Trophoblast cell (in vitro differentiated cells and primary cell): ENCODE data around the gene SCN1A.

Source experiments
- DNase-seq, 2 donors: peaks; one replicate each; pipeline ENCODE4 v3.0.0-alpha.2; 2016
- H2AFZ ChIP-seq: 2 replicates; pipeline ENCODE4 v1.6.1; 2013; ENCODE audit warnings: low read length, moderate library complexity, mild to moderate bottlenecking; ENCODE audit not compliant: insufficient read depth, poor library complexity
- H2AK5ac ChIP-seq: 2 replicates; pipeline ENCODE4 v1.6.1; 2013; ENCODE audit warnings: mild to moderate bottlenecking, low read length
- H2BK120ac ChIP-seq: 2 replicates; pipeline ENCODE4 v1.6.1; 2013; ENCODE audit warnings: low read length, mild to moderate bottlenecking, moderate library complexity; ENCODE audit not compliant: insufficient read depth, poor library complexity
- H2BK12ac ChIP-seq: 2 replicates; pipeline ENCODE4 v1.6.1; 2013; ENCODE audit warnings: mild to moderate bottlenecking, low read length, moderate library complexity
- H2BK5ac ChIP-seq: 2 replicates; pipeline ENCODE4 v1.6.1; 2013; ENCODE audit warnings: low read length, low read depth, moderate library complexity, mild to moderate bottlenecking; ENCODE audit not compliant: poor library complexity
- H3K14ac ChIP-seq: 2 replicates; pipeline ENCODE4 v1.6.1; 2013; ENCODE audit warnings: mild to moderate bottlenecking, low read length
- H3K18ac ChIP-seq: 2 replicates; pipeline ENCODE4 v1.6.1; 2013; ENCODE audit warnings: mild to moderate bottlenecking, low read length
- H3K23ac ChIP-seq: 2 replicates; pipeline ENCODE4 v1.6.1; 2013; ENCODE audit warnings: low read length
- H3K27ac ChIP-seq: 2 replicates; pipeline ENCODE4 v1.5.1; 2013; ENCODE audit warnings: low read depth, mild to moderate bottlenecking, inconsistent platforms, low read length, moderate library complexity
- H3K27me3 ChIP-seq: 2 replicates; pipeline ENCODE4 v1.6.1; 2013; ENCODE audit warnings: inconsistent platforms, mild to moderate bottlenecking, low read length, moderate library complexity; ENCODE audit not compliant: insufficient read depth
- H3K36me3 ChIP-seq, 2 experiments: 1 replicate in 1 of 2; 2 replicates in 1 of 2; pipeline ENCODE4 v1.6.1; 2013; ENCODE audit warnings: low read length in 2 of 2, mild to moderate bottlenecking in 2 of 2, moderate library complexity in 1 of 2; ENCODE audit not compliant: insufficient read depth in 2 of 2, control insufficient read depth in 1 of 2
- H3K4ac ChIP-seq: 2 replicates; pipeline ENCODE4 v1.6.1; 2013; ENCODE audit warnings: low read depth, mild to moderate bottlenecking, low read length, moderate library complexity
- H3K4me1 ChIP-seq, 2 experiments: 1 replicate in 1 of 2; 2 replicates in 1 of 2; pipeline ENCODE4 v1.6.1; 2013; ENCODE audit warnings: low read length in 2 of 2, mild to moderate bottlenecking in 2 of 2, moderate library complexity in 1 of 2; ENCODE audit not compliant: insufficient read depth in 2 of 2, control insufficient read depth in 1 of 2
- H3K4me2 ChIP-seq: 2 replicates; pipeline ENCODE4 v1.6.1; 2013; ENCODE audit warnings: inconsistent platforms, mild to moderate bottlenecking, low read length, moderate library complexity
- H3K4me3 ChIP-seq: 2 replicates; pipeline ENCODE4 v1.5.1; 2013; ENCODE audit warnings: mild to moderate bottlenecking, low read depth, low read length, inconsistent platforms
- H3K79me1 ChIP-seq: one replicate; pipeline ENCODE4 v1.6.1; 2013; ENCODE audit warnings: low read length
- H3K79me2 ChIP-seq: 2 replicates; pipeline ENCODE4 v1.6.1; 2013; ENCODE audit warnings: low read length, mild to moderate bottlenecking; ENCODE audit not compliant: control insufficient read depth, insufficient read depth, poor library complexity
- H3K9ac ChIP-seq: 2 replicates; pipeline ENCODE4 v1.6.1; 2013; ENCODE audit warnings: mild to moderate bottlenecking, low read length
- H3K9me3 ChIP-seq: 2 replicates; pipeline ENCODE4 v1.6.1; 2013; ENCODE audit warnings: low read depth, mild to moderate bottlenecking, control low read depth, inconsistent platforms, low read length; ENCODE audit not compliant: insufficient read depth
- H4K12ac ChIP-seq: 2 replicates; pipeline ENCODE4 v1.6.1; 2013; ENCODE audit warnings: low read depth, mild to moderate bottlenecking, low read length, moderate library complexity
- H4K8ac ChIP-seq: 2 replicates; pipeline ENCODE4 v1.6.1; 2013; ENCODE audit warnings: low read depth, mild to moderate bottlenecking, low read length, moderate library complexity
- H4K91ac ChIP-seq: one replicate; pipeline ENCODE4 v1.6.1; 2013; ENCODE audit warnings: low read depth, mild to moderate bottlenecking, low read length, moderate library complexity
- WGBS: extraction: QIAGEN DNeasy Blood & Tissue Kit; methylation state at CpG from one replicate; pipeline ENCODE4 v1.1.7; 2013; ENCODE audit warnings: missing lambda C conversion rate; ENCODE audit not compliant: insufficient read length, insufficient coverage; ENCODE audit errors: extremely low coverage; 5-methylcytosine and 5-hydroxymethylcytosine counted together

Gene SCN1A

GRCh38 chr2:166032361-166032760 is 95.5 kb downstream of the SCN1A start:
- H3K4me1 ChIP-seq: no peaks in the 10 kb centered on the region
- H2BK12ac ChIP-seq: no peak overlapping the region
- no peak overlapping the region for H3K27ac ChIP-seq
- H2BK120ac ChIP-seq: no peak overlapping the region
- no peaks in the 10 kb centered on the region for H3K9me3 ChIP-seq
- no peak overlapping the region for H2AK5ac ChIP-seq
- H3K4ac ChIP-seq: no peak overlapping the region
- H3K79me1 ChIP-seq: no peaks in the 10 kb centered on the region
- H3K27me3 ChIP-seq: no peaks in the 10 kb centered on the region
- no peak overlapping the region for H4K8ac ChIP-seq
- H3K4me2 ChIP-seq: no peak overlapping the region
- H3K18ac ChIP-seq: no peak overlapping the region
- WGBS: no CpG with 5 or more reads among the region's 1 CpG
- H3K79me2 ChIP-seq: no peaks in the 10 kb centered on the region
- no peak overlapping the region for H3K23ac ChIP-seq
- H4K91ac ChIP-seq: no peak overlapping the region
- DNase-seq: no peak
- H2BK5ac ChIP-seq: no peak overlapping the region
- H3K4me3 ChIP-seq: no peak overlapping the region
- H3K14ac ChIP-seq: no peak overlapping the region
- H2AFZ ChIP-seq: no peak overlapping the region
- H4K12ac ChIP-seq: no peak overlapping the region
- no peaks in the 10 kb centered on the region for H3K36me3 ChIP-seq
- H3K9ac ChIP-seq: no peak overlapping the region

- Histone ChIP-seq H3K79me1 (no peaks in the 10 kb centered on the region), H3K27me3 (no peaks in the 10 kb centered on the region), H3K4me2 (no peak overlapping the region), H3K9me3 (no peaks in the 10 kb centered on the region), H3K18ac (no peak overlapping the region), H2BK5ac (no peak overlapping the region), H2BK12ac (no peak overlapping the region), H3K9ac (no peak overlapping the region), H3K4me1 (no peaks in the 10 kb centered on the region), H3K4ac (no peak overlapping the region), H3K14ac (no peak overlapping the region), H3K79me2 (no peaks in the 10 kb centered on the region), H4K8ac (no peak overlapping the region), H3K4me3 (no peak overlapping the region), H2AK5ac (no peak overlapping the region), H2BK120ac (no peak overlapping the region), H4K91ac (no peak overlapping the region), H2AFZ (no peak overlapping the region), H3K23ac (no peak overlapping the region), H4K12ac (no peak overlapping the region), H3K27ac (no peak overlapping the region), H3K36me3 (no peaks in the 10 kb centered on the region)
- WGBS: no CpG with 5 or more reads among the region's 2 CpGs
- no peak for DNase-seq
These were observed 96.8 kb downstream of the SCN1A start for GRCh38 chr2:166031054-166031453.

- H2BK5ac ChIP-seq: no peak overlapping the region
- no peak for DNase-seq
- no peak overlapping the region for H3K14ac ChIP-seq
- H3K27ac ChIP-seq: no peak overlapping the region
- no peak overlapping the region for H3K18ac ChIP-seq
- no peak overlapping the region for H4K91ac ChIP-seq
- no peak overlapping the region for H4K12ac ChIP-seq
- H3K4ac ChIP-seq: no peak overlapping the region
- H3K27me3 ChIP-seq: no peaks in the 10 kb centered on the region
- no peak overlapping the region for H3K4me3 ChIP-seq
- H4K8ac ChIP-seq: no peak overlapping the region
- H2AFZ ChIP-seq: no peak overlapping the region
- no peak overlapping the region for H2BK120ac ChIP-seq
- H3K36me3 ChIP-seq: no peaks in the 10 kb centered on the region
- no peaks in the 10 kb centered on the region for H3K79me1 ChIP-seq
- H2BK12ac ChIP-seq: no peak overlapping the region
- H3K79me2 ChIP-seq: no peaks in the 10 kb centered on the region
- no peaks in the 10 kb centered on the region for H3K4me1 ChIP-seq
- H2AK5ac ChIP-seq: no peak overlapping the region
- H3K9me3 ChIP-seq: no peaks in the 10 kb centered on the region
- H3K23ac ChIP-seq: no peak overlapping the region
- no peak overlapping the region for H3K4me2 ChIP-seq
- H3K9ac ChIP-seq: no peak overlapping the region
These were observed 102.5 kb downstream of the SCN1A start for GRCh38 chr2:166025313-166025712.

GRCh38 chr2:166017208-166017607 is 110.6 kb downstream of the SCN1A start:
- Histone ChIP-seq H3K9ac (no peak overlapping the region), H3K4ac (no peak overlapping the region)
- WGBS: no CpG with 5 or more reads among the region's 5 CpGs

More at GRCh38 chr2:166017208-166017607, 110.6 kb downstream of the SCN1A start:
- no peaks in the 10 kb centered on the region for H3K36me3 ChIP-seq
- H2AFZ ChIP-seq: no peak overlapping the region
- no peak for DNase-seq
- no peak overlapping the region for H3K18ac ChIP-seq
- no peak overlapping the region for H3K4me3 ChIP-seq
- H3K27me3 ChIP-seq: no peaks in the 10 kb centered on the region
- H3K79me2 ChIP-seq: no peaks in the 10 kb centered on the region
- H2AK5ac ChIP-seq: no peak overlapping the region
- no peak overlapping the region for H2BK5ac ChIP-seq
- H2BK12ac ChIP-seq: no peak overlapping the region
- H2BK120ac ChIP-seq: no peak overlapping the region
- no peaks in the 10 kb centered on the region for H3K4me1 ChIP-seq
- no peak overlapping the region for H3K27ac ChIP-seq
- no peak overlapping the region for H3K4me2 ChIP-seq
- no peak overlapping the region for H3K23ac ChIP-seq
- no peak overlapping the region for H4K12ac ChIP-seq
- no peaks in the 10 kb centered on the region for H3K9me3 ChIP-seq
- H3K14ac ChIP-seq: no peak overlapping the region
- no peak overlapping the region for H4K91ac ChIP-seq
- H3K79me1 ChIP-seq: no peaks in the 10 kb centered on the region
- H4K8ac ChIP-seq: no peak overlapping the region
